Inflammatory macrophage (primary cell): ENCODE data around the gene IFNG.
"Not testable (repeated sequence)": the region's sequence is repeated elsewhere in the genome, so short reads cannot be mapped to it uniquely, and the experiment has no call there.

Experiments used
- DNase-seq, 2 donors: peaks; one replicate each; pipeline ENCODE4 v3.0.0-alpha.2; 2020 to 2022
- total RNA-seq, 18 experiments: gene quantifications; one replicate each; lab custom pipeline; 2026; ENCODE audit warnings: mixed read lengths in 6 of 18, inconsistent platforms in 2 of 18; lab: John Stamatoyannopoulos, UW

The IFNG gene
- 0 to 0.08 (median 0) reads per million in 18 experiments for total RNA-seq

- no peak for DNase-seq
These were observed at the start of gene IFNG for GRCh38 chr12:68159681-68160304. Gene IFNG, minus strand, starts transcription at chr12:68159740. Its CDS starts 125 bp downstream, at chr12:68159615.

- DNase-seq = not testable (repeated sequence)
These were observed 49.6 kb upstream of the IFNG start for GRCh38 chr12:68209048-68209728.

GRCh38 chr12:68207276-68207675 lies 47.7 kb upstream of the IFNG start:
- no peak for DNase-seq

GRCh38 chr12:68206446-68206845 lies 46.9 kb upstream of the IFNG start:
- no peak for DNase-seq

- DNase-seq = no peak
These were observed 43.9 kb upstream of the IFNG start for GRCh38 chr12:68203460-68203875.

- DNase-seq = no peak
These were observed 41.3 kb upstream of the IFNG start for GRCh38 chr12:68200854-68201253.

GRCh38 chr12:68199127-68199526 lies 39.6 kb upstream of the IFNG start:
- DNase-seq = no peak

- DNase-seq = no peak
These were observed 39.1 kb upstream of the IFNG start for GRCh38 chr12:68198507-68199086.

- no peak for DNase-seq
These were observed 30.8 kb upstream of the IFNG start for GRCh38 chr12:68190301-68190700.

GRCh38 chr12:68189821-68190242 lies 30.3 kb upstream of the IFNG start:
- DNase-seq = no peak

- DNase-seq = no peak
These were observed 26.1 kb upstream of the IFNG start for GRCh38 chr12:68185598-68185997.

- no peak for DNase-seq
These were observed 21.5 kb upstream of the IFNG start for GRCh38 chr12:68180792-68181744.

- no peak for DNase-seq
These were observed 19.4 kb upstream of the IFNG start for GRCh38 chr12:68178774-68179439.

GRCh38 chr12:68178184-68178583 lies 18.6 kb upstream of the IFNG start:
- DNase-seq = no peak

- no peak for DNase-seq
These were observed 18.0 kb upstream of the IFNG start for GRCh38 chr12:68177562-68177961.

- DNase-seq = no peak
These were observed 16.7 kb upstream of the IFNG start for GRCh38 chr12:68176257-68176656.

- no peak for DNase-seq
These were observed 16.1 kb upstream of the IFNG start for GRCh38 chr12:68175557-68176061.

GRCh38 chr12:68174761-68175160 lies 15.2 kb upstream of the IFNG start:
- DNase-seq = not testable (repeated sequence)

- no peak for DNase-seq
These were observed 14.3 kb upstream of the IFNG start for GRCh38 chr12:68173792-68174191.

- DNase-seq = no peak
These were observed 11.2 kb upstream of the IFNG start for GRCh38 chr12:68170726-68171125.

- DNase-seq = no peak
These were observed 9.8 kb upstream of the IFNG start for GRCh38 chr12:68169213-68169889.
